ENCODE measurements around the gene ACCS.

ACCS gene

DNA sequence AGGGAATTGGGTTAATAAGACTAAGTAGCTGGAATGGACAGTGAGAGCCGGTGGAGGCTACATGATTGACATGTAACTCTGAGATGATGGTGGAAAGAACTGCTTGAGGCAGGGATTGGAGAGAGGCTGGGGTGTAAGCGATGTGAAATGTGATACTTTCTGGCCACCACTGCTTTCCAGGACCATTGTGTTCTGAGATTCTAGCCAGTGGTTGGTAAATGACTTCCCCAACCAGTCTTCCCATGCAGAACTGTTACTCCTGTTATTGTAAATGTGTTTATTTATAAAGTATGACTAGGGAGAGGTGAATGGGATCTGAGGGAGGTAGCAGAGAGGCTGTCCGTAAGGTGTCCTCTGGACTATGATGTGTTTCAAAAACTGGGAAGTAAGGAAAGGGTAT lies 47.5 kb downstream of the ACCS start:
- Histone ChIP-seq H3K36me3 (peaks cover 61% of the 10 kb centered on the region), H3K27ac (no peak overlapping the region), H3K4me3 (ENCODE audit: low read depth, low read length) (no peak overlapping the region), H3K9me3 (ENCODE audit: severe bottlenecking) (no peaks in the 10 kb centered on the region), H3K27me3 (ENCODE audit: insufficient read depth, low read depth, severe bottlenecking) (no peaks in the 10 kb centered on the region)
- DNase-seq = no peak
- TF ChIP-seq, protein P1, sequence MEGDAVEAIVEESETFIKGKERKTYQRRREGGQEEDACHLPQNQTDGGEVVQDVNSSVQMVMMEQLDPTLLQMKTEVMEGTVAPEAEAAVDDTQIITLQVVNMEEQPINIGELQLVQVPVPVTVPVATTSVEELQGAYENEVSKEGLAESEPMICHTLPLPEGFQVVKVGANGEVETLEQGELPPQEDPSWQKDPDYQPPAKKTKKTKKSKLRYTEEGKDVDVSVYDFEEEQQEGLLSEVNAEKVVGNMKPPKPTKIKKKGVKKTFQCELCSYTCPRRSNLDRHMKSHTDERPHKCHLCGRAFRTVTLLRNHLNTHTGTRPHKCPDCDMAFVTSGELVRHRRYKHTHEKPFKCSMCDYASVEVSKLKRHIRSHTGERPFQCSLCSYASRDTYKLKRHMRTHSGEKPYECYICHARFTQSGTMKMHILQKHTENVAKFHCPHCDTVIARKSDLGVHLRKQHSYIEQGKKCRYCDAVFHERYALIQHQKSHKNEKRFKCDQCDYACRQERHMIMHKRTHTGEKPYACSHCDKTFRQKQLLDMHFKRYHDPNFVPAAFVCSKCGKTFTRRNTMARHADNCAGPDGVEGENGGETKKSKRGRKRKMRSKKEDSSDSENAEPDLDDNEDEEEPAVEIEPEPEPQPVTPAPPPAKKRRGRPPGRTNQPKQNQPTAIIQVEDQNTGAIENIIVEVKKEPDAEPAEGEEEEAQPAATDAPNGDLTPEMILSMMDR (IDR thresholded peaks at IDR 0.05; ENCODE audit: low read depth, low read length) = no peak

DNA sequence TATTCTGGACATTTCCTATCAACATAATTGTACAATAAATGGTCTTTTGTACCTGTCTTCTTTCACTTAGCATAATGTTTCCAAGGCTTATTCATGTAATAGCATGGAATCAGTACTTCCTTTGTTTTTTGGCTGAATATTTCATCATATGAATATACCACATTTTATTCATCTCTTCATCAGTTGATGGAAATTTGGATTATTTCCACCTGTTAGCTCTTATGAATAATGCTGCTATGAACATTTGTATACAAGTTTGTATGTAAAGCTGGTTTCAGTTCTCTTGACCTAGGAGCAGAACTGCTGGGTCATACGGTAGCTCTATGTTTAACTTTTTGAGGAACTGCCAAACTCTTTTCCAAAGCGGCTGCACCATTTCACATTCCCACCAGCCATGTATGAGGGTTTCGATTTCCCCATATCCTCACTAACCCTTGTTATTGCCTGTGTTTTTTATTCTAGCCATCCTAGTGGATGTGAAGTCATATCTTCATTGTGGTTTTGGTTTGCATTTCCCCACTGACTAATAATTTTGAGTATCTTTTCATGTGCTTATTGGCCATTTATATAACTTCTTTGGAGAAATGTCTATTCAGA lies 50.3 kb downstream of the ACCS start:
- TF ChIP-seq, protein P1 (IDR thresholded peaks at IDR 0.05; ENCODE audit: low read depth, low read length) = no peak
- Histone ChIP-seq H3K36me3 (peaks cover 43% of the 10 kb centered on the region), H3K27me3 (ENCODE audit: insufficient read depth, low read depth, severe bottlenecking) (no peaks in the 10 kb centered on the region), H3K27ac (no peak overlapping the region), H3K9me3 (ENCODE audit: severe bottlenecking) (no peaks in the 10 kb centered on the region), H3K4me3 (ENCODE audit: low read depth, low read length) (no peak overlapping the region)
- no peak for DNase-seq

DNA sequence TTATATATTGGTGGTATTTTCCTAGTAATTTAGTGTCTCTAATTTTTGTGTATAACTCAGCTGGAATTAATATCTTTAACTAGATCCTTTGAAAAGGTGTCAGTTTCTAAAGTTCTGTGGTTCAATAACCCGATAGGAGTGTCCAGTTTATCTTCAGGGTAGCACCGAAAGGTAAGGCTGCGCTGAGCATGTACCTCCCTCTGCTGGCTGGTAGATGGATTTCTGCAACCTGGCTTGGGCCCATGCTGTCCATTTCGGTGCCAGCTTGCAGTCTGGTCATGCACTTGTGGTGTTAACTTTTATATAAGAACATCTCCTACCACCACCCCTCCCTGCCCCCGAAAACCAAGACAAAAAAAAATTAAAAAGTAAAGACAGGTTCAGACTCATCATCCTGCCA lies 54.1 kb downstream of the ACCS start:
- peak; percentile 24 for DNase-seq

DNA sequence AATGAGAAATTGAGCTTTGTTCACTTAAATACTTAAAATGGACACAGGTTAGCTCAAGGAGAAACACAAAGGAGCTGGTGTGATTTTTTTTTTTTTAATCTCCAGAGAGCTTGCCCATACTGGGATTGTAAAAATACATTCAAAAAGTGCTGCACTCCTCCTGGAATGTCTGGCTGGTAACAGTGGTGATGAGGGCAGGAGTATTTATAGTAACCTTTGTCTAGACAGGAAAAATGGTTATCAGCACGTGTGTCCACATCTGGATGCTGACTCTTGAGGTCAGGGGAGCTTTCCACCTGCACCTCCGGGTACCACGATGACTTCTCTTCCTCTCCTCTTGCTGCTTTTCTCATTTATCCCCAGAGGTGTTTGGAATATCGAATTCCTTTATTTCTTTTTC lies 59.5 kb downstream of the ACCS start:
- Histone ChIP-seq H3K27ac (no peak overlapping the region), H3K27me3 (ENCODE audit: insufficient read depth, low read depth, severe bottlenecking) (no peaks in the 10 kb centered on the region), H3K9me3 (ENCODE audit: severe bottlenecking) (no peaks in the 10 kb centered on the region), H3K36me3 (peaks cover 37% of the 10 kb centered on the region), H3K4me3 (ENCODE audit: low read depth, low read length) (no peak overlapping the region)
- TF ChIP-seq, protein P1 (IDR thresholded peaks at IDR 0.05; ENCODE audit: low read depth, low read length) = no peak
- DNase-seq = no peak

More for the DNA sequence above, 54.1 kb downstream of the ACCS start:
- H3K4me3 ChIP-seq (ENCODE audit: low read depth, low read length) = no peak overlapping the region
- TF ChIP-seq, protein P1 (IDR thresholded peaks at IDR 0.05; ENCODE audit: low read depth, low read length) = peak; percentile 69
- no peaks in the 10 kb centered on the region for H3K27me3 ChIP-seq (ENCODE audit: insufficient read depth, low read depth, severe bottlenecking)
- H3K9me3 ChIP-seq (ENCODE audit: severe bottlenecking) = no peaks in the 10 kb centered on the region
- H3K27ac ChIP-seq = no peak overlapping the region
- peaks cover 25% of the 10 kb centered on the region for H3K36me3 ChIP-seq

DNA sequence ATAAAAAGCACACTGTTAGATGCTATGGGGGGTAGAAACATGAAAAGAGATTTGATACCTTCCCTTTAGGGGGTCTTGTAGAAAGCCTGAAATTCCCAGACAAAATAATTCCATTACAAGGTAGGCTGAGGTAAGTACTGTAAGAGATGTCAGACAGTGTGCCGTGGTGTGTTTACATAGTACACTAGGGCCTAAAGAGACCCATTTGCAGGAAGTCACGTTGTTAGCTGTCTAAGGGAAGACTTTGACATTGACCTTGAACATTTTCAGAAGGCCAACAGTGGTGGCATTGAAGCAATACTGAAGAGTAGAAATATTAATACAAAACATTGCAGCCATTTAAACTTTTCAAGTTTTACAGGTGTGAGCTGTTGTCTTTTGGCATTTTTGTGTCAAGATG lies 60.2 kb downstream of the ACCS start:
- Histone ChIP-seq H3K9me3 (ENCODE audit: severe bottlenecking) (no peaks in the 10 kb centered on the region), H3K27ac (no peak overlapping the region), H3K4me3 (ENCODE audit: low read depth, low read length) (no peak overlapping the region), H3K27me3 (ENCODE audit: insufficient read depth, low read depth, severe bottlenecking) (no peaks in the 10 kb centered on the region), H3K36me3 (peaks cover 37% of the 10 kb centered on the region)
- DNase-seq = no peak
- TF ChIP-seq, protein P1 (IDR thresholded peaks at IDR 0.05; ENCODE audit: low read depth, low read length) = no peak

DNA sequence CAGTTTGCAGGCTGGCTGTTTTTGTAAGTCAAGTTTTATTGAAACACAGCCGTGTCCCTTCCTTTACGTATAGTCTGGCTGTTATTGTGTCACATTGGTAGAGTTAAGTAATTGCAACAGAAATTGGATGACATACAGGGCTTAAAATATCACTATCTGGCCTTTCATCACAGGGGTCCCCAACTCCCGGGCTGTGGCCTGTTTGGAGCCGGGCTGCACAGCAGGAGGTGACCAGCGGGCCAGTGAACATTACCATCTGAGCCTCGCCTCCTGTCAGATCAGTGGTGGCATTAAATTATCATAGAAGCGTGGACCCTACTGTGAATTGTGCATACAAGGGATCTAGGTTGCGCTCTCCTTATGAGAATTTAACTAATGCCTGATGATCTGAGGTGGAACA lies 61.1 kb downstream of the ACCS start:
- Histone ChIP-seq H3K27ac (no peak overlapping the region), H3K36me3 (peaks cover 37% of the 10 kb centered on the region), H3K9me3 (ENCODE audit: severe bottlenecking) (no peaks in the 10 kb centered on the region), H3K27me3 (ENCODE audit: insufficient read depth, low read depth, severe bottlenecking) (no peaks in the 10 kb centered on the region), H3K4me3 (ENCODE audit: low read depth, low read length) (no peak overlapping the region)
- no peak for DNase-seq
- TF ChIP-seq, protein P1 (IDR thresholded peaks at IDR 0.05; ENCODE audit: low read depth, low read length) = no peak
